DOHH2 (cell line): ENCODE measurements around the gene THTPA.

ENCODE experiments used
- CTCF ChIP-seq: fragments of 200-600 bp; sonication (generic); IDR thresholded peaks from one replicate; pipeline ENCODE4 v1.5.1; 2014; ENCODE audit warnings: antibody characterized with exemption, mild to moderate bottlenecking, low read depth, low read length; ENCODE audit not compliant: poor library complexity, severe bottlenecking
- EZH2phosphoT487 ChIP-seq: fragments of 200-600 bp; sonication (generic); IDR thresholded peaks from 2 replicates; pipeline ENCODE4 v1.6.1; 2017; ENCODE audit warnings: borderline replicate concordance, mild to moderate bottlenecking, antibody characterized with exemption, low read length, moderate library complexity, mixed read lengths

GRCh38 chr14:23535943-23536342 lies 20.1 kb upstream of the THTPA start:
- TF ChIP-seq CTCF (no peak), EZH2phosphoT487 (no peak)
